Measurements from ENCODE around the gene FAM76A. TPM values are rescaled to one million over a fixed set of nuclear protein-coding genes. Genes with fewer than 3 reads are reported as not detected.

The FAM76A gene
- total and polyA plus RNA-seq, 2 experiments from 2014 or later = 3.5 to 9.8 TPM

DNA sequence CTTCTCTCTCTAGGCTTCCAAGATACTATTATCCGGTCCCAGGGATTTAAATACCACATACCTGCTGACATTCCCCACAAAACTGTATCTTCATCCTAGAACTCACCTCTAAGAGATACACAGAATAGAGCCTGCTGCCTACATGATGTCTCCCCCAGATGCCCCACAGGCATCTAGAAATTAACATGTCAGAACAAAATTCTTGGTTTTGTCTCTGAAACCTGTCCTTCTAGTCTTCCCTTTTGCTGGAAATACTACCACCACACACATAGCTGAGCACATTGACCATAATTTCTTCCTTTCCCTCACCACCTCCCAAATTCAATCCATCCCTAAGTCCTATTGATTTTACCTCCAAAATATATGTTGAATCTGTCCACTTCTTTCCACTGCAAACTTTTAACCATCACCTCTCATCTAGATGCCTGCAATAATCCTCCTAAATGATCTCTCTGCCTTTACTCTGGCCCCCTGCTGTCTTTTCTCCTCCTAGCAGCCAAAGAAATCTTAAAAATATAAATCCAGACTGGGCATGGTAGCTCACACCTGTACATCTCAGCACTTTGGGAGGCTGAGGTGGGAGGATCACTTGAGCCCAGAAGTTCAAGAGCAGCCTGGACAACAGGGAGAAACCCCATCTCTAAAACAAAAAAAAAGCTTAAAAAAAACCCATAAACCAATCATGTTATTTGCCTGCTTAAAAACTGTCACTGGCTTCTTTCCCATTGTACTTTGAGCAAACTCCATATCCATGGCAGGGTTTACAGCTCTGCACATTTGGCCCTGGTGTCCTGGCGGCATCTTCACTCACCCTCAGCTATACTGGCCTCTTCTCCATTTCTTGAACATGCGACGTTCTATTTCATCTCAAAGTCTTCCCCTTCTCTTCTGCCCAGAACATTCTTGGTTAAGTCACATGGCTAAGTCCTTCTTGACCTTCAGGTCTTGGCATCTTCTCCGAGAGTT lies 6.2 kb upstream of the FAM76A start:
- TF ChIP-seq EZH2 (IDR thresholded peaks at IDR 0.05; ENCODE audit: borderline replicate concordance) = no peak
- TF ChIP-seq, protein P1, sequence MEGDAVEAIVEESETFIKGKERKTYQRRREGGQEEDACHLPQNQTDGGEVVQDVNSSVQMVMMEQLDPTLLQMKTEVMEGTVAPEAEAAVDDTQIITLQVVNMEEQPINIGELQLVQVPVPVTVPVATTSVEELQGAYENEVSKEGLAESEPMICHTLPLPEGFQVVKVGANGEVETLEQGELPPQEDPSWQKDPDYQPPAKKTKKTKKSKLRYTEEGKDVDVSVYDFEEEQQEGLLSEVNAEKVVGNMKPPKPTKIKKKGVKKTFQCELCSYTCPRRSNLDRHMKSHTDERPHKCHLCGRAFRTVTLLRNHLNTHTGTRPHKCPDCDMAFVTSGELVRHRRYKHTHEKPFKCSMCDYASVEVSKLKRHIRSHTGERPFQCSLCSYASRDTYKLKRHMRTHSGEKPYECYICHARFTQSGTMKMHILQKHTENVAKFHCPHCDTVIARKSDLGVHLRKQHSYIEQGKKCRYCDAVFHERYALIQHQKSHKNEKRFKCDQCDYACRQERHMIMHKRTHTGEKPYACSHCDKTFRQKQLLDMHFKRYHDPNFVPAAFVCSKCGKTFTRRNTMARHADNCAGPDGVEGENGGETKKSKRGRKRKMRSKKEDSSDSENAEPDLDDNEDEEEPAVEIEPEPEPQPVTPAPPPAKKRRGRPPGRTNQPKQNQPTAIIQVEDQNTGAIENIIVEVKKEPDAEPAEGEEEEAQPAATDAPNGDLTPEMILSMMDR (IDR thresholded peaks at IDR 0.05; ENCODE audit: poor library complexity) = peak; percentile 20
- Histone ChIP-seq H3K9me3 (ENCODE audit: low read depth) (no peaks in the 10 kb centered on the region), H3K79me2 (no peaks in the 10 kb centered on the region), H3K9me2 (replicated peaks; ENCODE audit: insufficient read depth) (no peaks in the 10 kb centered on the region), H3K36me3 (replicated peaks; ENCODE audit: insufficient read depth, low read depth) (no peaks in the 10 kb centered on the region), H3K4me2 (no peak overlapping the region), H2AFZ (no peak overlapping the region), H3K27ac (no peak overlapping the region), H3K4me1 (ENCODE audit: insufficient read depth) (no peaks in the 10 kb centered on the region), H3K27me3 (no peaks in the 10 kb centered on the region), H4K20me1 (ENCODE audit: insufficient read depth, poor library complexity, severe bottlenecking) (no peaks in the 10 kb centered on the region), H3K4me3 (no peak overlapping the region)
- 77% methylated on average over 5 of the region's 5 CpGs for WGBS (ENCODE audit: low lambda C conversion rate, missing lambda C conversion rate)
- DNase-seq (ENCODE audit: low spot score) = no peak

DNA sequence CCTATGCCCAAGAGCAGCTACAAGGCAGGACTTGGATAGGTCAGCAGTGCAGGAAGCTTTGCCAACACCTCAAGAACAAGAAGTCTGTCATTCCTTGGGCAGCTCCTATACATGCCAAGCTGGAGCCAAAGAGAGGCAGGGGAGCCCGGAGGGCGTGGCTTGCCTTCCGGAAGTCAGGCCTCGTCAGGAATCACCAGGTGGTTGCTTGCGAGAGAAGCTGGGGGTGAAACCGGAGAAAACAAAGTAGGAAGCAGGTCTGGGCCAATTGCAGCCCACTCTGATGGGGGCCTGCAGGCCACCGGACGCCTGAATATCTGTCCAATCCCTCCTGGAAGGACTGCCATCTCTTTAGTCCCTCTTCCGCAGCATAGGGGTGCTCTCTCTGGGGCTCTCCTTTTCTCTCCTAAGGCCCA lies 794 bp upstream of the FAM76A start:
- H3K79me2 ChIP-seq = peaks cover 10% of the 10 kb centered on the region
- H3K36me3 ChIP-seq (replicated peaks; ENCODE audit: insufficient read depth, low read depth) = no peaks in the 10 kb centered on the region
- DNase-seq (ENCODE audit: low spot score) = peak; percentile 11
- no peaks in the 10 kb centered on the region for H3K27me3 ChIP-seq
- WGBS (ENCODE audit: low lambda C conversion rate, missing lambda C conversion rate) = 94% methylated on average over 9 of the region's 9 CpGs
- H2AFZ ChIP-seq = peak overlapping the region; percentile 77
- no peaks in the 10 kb centered on the region for H4K20me1 ChIP-seq (ENCODE audit: insufficient read depth, poor library complexity, severe bottlenecking)
- peaks cover 7% of the 10 kb centered on the region for H3K4me1 ChIP-seq (ENCODE audit: insufficient read depth)
- H3K4me3 ChIP-seq = no peak overlapping the region
- H3K4me2 ChIP-seq = peak overlapping the region; percentile 71
- H3K9me3 ChIP-seq (ENCODE audit: low read depth) = no peaks in the 10 kb centered on the region
- peak overlapping the region; percentile 66 for H3K27ac ChIP-seq
- no peaks in the 10 kb centered on the region for H3K9me2 ChIP-seq (replicated peaks; ENCODE audit: insufficient read depth)
- TF ChIP-seq EZH2phosphoT487 (IDR thresholded peaks at IDR 0.05; ENCODE audit: low read depth, severe bottlenecking, unreplicated experiment) (no peak), EZH2 (IDR thresholded peaks at IDR 0.05; ENCODE audit: borderline replicate concordance) (no peak)
- TF ChIP-seq, protein P1 (IDR thresholded peaks at IDR 0.05; ENCODE audit: poor library complexity) = no peak

DNA sequence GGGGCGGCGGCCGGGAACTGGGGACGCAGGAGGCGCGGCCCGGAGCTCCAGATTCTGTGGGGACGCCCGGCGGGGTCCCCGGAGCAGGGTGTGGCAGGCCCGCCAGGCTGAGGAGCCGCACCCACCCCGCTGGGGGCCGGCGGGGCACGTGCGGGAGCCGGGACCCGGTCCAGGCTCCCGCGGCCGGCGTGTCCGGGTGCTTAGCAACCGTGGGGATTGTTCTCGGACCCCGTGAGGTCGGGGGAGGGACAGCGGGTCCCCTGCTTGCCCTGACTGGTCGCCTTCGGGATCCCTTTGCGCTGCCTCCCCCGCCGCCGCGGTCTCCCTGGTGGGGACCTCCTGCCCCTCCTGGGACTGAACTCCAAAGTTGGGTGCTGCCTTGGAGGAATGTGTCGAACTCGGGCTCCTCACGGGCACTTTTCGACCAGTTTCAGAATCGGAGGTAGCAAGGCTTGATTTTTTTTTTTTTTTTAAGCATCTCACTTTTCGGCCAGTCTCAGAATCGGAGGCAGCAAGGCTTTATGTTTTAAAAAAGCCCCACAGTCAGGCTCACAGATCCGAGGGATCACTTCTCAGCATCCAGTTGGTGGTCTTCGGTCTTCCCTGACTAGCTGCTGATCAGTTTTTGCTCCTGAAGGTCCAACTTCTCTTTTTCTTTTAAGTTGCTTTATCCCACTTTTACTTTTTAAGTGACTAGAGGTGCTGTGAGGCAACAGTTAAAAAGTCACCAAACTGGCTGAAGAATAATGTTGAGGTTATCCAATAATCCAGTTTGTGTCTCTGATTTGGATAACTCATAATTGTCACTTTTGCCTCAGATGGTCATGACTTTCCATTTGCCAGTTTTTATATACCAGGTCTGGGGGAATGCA lies 648 bp downstream of the FAM76A start:
- Histone ChIP-seq H3K4me3 (peak overlapping the region; percentile 94), H3K36me3 (replicated peaks; ENCODE audit: insufficient read depth, low read depth) (no peaks in the 10 kb centered on the region), H2AFZ (peak overlapping the region; percentile 77), H3K9me3 (ENCODE audit: low read depth) (no peaks in the 10 kb centered on the region), H3K27me3 (no peaks in the 10 kb centered on the region), H4K20me1 (ENCODE audit: insufficient read depth, poor library complexity, severe bottlenecking) (no peaks in the 10 kb centered on the region), H3K79me2 (peaks cover 10% of the 10 kb centered on the region), H3K9me2 (replicated peaks; ENCODE audit: insufficient read depth) (no peaks in the 10 kb centered on the region), H3K4me2 (peak overlapping the region; percentile 85), H3K27ac (peak overlapping the region; percentile 84), H3K4me1 (ENCODE audit: insufficient read depth) (peaks cover 7% of the 10 kb centered on the region)
- TF ChIP-seq EZH2phosphoT487 (IDR thresholded peaks at IDR 0.05; ENCODE audit: low read depth, severe bottlenecking, unreplicated experiment) (no peak), EZH2 (IDR thresholded peaks at IDR 0.05; ENCODE audit: borderline replicate concordance) (no peak)
- TF ChIP-seq, protein P1 (IDR thresholded peaks at IDR 0.05; ENCODE audit: poor library complexity) = no peak
- peak; percentile 66 for DNase-seq (ENCODE audit: low spot score)
- 3% methylated on average over 32 of the region's 46 CpGs for WGBS (ENCODE audit: low lambda C conversion rate, missing lambda C conversion rate)

Measured in hepatocyte (in vitro differentiated cells).